Measurements from ENCODE around the gene STAT3.
"Not testable (repeated sequence)": the region's sequence is repeated elsewhere in the genome, so short reads cannot be mapped to it uniquely, and the experiment has no call there.

The STAT3 gene

GRCh38 chr17:42312285-42313130 is 75.7 kb downstream of the STAT3 start:
- DNase-seq, result peak; percentile 80

- DNase-seq, result no peak
Observed at GRCh38 chr17:42312035-42312284, 76.3 kb downstream of the STAT3 start.

- DNase-seq, result no peak
Observed at GRCh38 chr17:42311240-42312034, 76.8 kb downstream of the STAT3 start.

- DNase-seq, result no peak
Observed at GRCh38 chr17:42310787-42311215, 77.4 kb downstream of the STAT3 start.

- DNase-seq, result peak; percentile 22
Observed at GRCh38 chr17:42309986-42310786, 78.1 kb downstream of the STAT3 start.

GRCh38 chr17:42309142-42309541 is 79.1 kb downstream of the STAT3 start:
- DNase-seq, result no peak

- no peak for DNase-seq
Observed at GRCh38 chr17:42308446-42308845, 79.8 kb downstream of the STAT3 start.

GRCh38 chr17:42307362-42307927 is 80.8 kb downstream of the STAT3 start:
- DNase-seq, result no peak

- DNase-seq, result no peak
Observed at GRCh38 chr17:42306385-42306667, 81.9 kb downstream of the STAT3 start.

- DNase-seq, result no peak
Observed at GRCh38 chr17:42305543-42306384, 82.5 kb downstream of the STAT3 start.

GRCh38 chr17:42305031-42305330 is 83.3 kb downstream of the STAT3 start:
- DNase-seq, result not testable (repeated sequence)

GRCh38 chr17:42304187-42305030 is 83.8 kb downstream of the STAT3 start:
- no peak for DNase-seq

- no peak for DNase-seq
Observed at GRCh38 chr17:42303694-42304093, 84.5 kb downstream of the STAT3 start.

- DNase-seq, result no peak
Observed at GRCh38 chr17:42301022-42301421, 87.2 kb downstream of the STAT3 start.

GRCh38 chr17:42299913-42300312 is 88.3 kb downstream of the STAT3 start:
- DNase-seq, result not testable (repeated sequence)

GRCh38 chr17:42299361-42299760 is 88.9 kb downstream of the STAT3 start:
- not testable (repeated sequence) for DNase-seq

GRCh38 chr17:42297775-42298174 is 90.5 kb downstream of the STAT3 start:
- DNase-seq, result not testable (repeated sequence)

GRCh38 chr17:42296012-42296411 is 92.2 kb downstream of the STAT3 start:
- no peak for DNase-seq

- DNase-seq, result no peak
Observed at GRCh38 chr17:42294469-42295398, 93.5 kb downstream of the STAT3 start.

- peak; percentile 32 for DNase-seq
Observed at GRCh38 chr17:42291129-42291528, 97.1 kb downstream of the STAT3 start.

Data from NCI-H69 (cell line).